HG03571 (cell line): ENCODE data around the gene POU2AF1.
A peak's percentile ranks its signal among the peaks of the same experiment; 100 is the strongest.

Experiments
- ATAC-seq: cut with Tn5 transposase; IDR thresholded peaks from one replicate; pipeline ENCODE4 v1.9.1; 2021; ENCODE audit not compliant: unreplicated experiment

Gene POU2AF1

DNA sequence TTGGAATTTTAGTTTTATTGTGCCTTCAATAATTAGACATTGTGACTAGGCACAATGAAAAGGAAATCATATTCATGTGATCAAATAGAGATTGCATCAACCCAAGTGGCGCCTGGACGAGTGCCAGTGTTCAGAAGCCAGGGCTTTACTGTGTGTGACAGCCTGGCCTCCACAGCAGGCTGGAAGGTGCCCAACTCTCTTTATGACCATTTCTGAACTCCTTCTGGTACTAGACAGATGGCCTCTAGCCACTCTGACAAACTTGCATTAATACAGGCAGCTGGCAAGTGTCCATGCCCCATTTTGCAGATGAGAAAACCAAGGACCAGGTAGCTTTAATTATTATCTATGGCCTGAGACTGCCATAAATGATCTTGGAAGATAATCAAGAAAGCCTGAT is 8.3 kb upstream of the POU2AF1 start:
- no peak for ATAC-seq

DNA sequence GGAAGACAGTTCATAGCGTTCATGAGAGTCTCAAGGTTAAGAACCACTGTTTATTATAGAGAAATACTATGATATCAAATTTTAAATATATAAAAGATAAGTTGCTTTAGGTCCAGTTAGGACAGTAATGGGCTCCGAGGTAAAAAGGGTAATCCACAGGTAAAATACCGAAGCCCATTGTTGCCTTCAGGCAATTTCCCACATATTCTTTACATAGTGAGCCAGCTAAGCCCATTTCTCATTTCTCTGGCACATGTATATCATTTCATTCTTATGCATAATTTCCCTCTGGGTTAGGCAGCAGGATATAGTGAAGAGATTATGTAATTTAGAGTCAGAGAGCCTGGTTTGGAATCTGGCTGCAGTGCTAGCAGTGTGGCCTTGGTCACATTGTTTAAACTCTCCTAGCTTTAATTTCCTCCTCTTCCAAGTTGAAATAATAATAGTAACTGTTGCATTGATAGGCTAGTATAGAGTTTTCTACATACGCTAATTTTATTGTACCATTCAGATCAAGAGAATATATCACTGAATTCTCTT is 7.6 kb upstream of the POU2AF1 start:
- no peak for ATAC-seq

DNA sequence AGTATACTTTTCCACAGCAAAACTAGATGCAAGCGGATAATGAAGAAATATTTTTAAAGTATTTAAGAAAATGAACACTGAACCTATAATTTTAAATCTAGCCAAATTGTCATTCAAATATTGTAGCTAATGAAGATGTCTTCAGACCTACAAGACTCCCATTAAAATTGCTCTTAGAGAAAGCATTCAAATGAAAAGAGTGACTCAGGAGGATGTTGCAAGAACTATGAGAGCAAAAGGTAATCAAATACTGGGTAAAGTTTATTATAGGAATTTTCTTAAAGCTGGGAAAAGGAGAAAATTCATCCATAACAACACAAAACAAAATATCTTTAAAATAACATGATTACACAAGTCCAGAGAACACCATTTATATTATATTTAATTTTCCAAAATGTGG is 5.4 kb upstream of the POU2AF1 start:
- ATAC-seq, result no peak

DNA sequence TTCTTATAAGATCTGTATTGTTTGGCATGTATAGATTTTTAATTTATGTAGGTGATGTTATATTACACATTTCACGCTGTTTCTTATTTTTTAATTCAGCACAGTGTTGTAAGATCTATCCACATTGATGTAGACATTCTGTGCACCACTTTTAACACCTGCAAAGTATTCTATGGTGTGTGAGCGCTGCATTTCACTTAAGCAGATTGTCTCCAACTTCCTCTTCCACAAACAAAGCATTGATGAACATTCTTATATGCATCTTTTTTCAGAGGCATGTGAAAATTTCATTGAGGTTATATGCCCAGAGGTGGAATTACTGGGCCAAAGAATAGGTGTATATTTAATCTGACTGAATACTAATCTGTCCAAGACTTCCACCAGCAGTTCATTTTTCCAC is 3.4 kb upstream of the POU2AF1 start:
- ATAC-seq, result no peak

DNA sequence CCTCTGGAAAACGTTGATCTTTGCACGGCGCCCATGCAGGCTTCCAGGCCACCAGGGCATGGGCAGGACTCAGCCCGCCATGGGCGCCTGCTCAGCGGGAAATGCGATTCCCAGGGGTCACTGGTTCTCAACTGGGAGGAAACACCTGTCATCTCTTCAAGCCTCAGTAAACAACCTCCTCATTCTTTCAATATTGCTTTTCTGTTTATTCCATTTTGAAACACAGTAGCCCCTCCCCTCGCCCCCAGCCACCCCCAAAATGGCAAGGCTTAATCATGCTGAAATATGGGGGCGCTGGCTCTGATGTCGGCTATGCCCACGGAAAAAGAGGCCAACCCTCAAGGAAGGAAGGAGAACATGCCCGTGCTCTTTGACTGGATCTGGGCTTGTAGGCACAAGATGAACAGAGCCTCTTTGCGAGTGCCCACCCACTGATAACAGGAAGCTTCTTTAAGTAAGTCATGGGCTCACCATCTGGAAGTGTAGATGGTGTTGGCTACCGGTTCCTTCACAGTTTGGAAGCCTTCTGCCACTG is 594 bp upstream of the POU2AF1 start:
- peak; percentile 37 for ATAC-seq

DNA sequence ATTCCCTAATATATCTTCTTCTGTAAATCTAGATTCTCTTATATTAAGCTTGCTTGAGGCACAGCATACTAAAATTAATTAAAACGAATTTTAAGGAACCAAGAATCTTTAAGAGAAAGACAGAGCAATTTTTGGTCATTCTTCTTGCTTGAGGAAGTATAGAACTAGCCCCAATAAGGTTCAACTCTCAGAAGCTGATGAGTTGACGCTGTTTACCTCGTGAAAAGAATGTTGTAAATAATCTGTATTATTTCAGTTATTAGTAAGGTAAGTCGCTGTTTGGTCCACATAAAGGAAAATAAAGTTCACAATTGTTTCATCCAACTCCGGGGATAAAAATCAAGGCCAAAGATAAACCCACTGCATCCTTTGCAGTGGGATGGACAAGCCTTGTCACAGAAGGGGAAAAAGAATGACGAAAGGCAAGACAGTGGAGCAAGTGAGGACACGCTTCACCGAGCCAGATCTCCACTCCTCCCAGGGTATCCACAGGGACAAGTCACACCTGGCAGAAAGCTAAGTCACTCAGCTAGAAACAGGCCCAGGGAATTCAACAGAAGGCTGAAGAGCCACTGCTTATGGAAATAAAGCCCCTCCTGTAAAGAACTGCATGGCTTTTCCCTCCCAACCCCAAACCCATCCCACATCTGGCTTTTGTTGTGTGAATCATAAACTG is 752 bp downstream of the POU2AF1 start:
- peak; percentile 12 for ATAC-seq

DNA sequence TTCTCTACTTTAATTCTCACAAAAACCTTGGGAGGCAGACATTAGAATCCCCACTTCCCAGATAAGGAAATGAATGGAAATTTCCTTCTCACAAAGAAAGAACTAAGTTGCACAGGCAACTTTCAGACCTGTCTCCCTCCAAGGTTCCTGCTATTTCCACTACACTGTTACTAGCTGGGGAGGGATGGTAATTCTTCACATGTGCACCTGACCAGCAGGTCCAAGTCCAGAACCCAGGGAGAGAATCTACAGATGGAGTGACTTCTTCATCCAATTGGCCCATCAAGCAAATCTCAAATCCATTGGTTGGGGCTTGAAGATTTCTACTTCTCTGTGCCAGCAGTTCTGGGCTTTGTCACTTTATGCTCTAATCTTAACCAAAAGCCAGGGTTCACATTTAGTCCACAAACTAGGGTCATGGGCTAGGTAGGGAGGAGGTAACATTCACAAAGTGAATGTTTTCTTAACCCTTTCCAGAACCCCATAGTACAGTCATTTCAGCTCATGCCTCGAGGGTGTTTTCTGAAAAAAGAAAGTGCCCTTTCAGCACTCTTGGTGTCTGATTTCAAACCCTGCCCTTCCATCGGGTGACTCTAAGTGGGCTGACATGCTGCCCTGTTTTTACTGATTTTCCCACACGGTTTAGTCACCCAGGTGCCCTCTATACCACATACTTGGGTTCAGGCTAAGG is 2.7 kb downstream of the POU2AF1 start:
- no peak for ATAC-seq

DNA sequence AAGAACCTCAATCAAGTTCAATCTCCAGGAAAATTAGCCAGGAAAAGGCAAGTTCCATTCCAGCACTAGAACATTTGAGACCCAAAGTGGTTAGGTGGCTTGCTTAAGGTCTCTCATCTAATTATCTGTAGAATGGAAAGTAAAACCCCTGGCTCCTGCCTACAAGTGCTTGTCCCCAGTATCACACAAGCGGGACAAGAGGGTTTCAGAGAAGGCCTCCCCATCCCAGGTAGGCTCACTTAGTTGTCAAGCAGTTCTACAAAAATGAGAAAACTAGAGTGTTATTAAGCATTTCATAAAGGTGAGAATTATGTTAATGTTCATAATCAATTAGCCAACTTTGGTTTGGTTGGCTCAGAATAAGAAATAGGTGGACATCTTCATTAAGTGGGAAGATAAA is 5.5 kb downstream of the POU2AF1 start:
- no peak for ATAC-seq

DNA sequence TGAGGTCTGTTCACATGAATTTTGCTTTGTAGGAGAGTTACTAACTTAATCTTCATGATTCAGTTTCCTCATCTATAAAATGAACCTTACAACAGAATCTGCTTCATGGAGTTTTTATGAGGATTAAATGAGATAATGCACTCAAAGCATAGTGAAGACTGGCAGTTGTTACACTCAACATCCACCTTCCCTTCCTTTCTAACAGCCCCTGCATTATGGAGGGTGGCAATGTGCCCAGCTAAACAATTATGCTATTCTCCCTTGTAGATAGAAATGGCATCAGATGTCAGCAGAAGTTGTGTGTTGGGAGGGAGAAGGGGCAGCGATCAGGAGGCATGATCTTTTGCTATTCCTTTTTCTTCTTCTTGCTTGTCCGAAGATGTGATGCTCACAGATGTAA is 6.5 kb downstream of the POU2AF1 start:
- ATAC-seq, result no peak

DNA sequence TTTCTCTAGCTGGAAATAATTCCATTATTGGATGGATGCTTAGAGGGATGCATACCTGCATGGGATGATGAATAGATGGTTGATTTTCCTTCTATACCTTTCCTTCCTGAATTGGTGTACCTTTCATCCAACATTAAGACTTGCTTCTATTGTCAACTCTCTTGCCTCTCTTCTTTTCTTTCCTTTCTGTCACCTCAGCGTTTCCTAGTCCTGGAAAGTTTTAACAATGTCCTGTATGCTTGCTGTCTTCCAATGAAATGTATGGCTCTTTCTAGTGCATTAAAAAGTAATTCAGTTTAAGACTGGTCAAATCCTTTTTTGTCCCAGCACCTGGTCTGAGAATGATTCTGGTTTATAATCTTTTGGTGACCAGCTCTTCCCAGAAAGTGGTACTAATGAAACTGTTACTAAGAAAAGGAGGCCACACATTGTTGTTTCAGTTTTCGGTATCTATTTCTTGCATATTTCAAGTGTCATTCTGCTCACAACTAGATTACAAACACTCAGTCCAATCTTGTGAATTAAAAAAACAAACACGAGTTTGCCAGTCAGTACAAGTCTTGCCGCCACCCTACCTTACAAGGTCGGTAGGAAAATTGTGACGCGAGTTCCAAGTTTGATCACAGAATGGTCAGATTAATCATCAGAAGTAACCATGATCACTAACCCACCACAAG is 8.0 kb downstream of the POU2AF1 start:
- no peak for ATAC-seq

DNA sequence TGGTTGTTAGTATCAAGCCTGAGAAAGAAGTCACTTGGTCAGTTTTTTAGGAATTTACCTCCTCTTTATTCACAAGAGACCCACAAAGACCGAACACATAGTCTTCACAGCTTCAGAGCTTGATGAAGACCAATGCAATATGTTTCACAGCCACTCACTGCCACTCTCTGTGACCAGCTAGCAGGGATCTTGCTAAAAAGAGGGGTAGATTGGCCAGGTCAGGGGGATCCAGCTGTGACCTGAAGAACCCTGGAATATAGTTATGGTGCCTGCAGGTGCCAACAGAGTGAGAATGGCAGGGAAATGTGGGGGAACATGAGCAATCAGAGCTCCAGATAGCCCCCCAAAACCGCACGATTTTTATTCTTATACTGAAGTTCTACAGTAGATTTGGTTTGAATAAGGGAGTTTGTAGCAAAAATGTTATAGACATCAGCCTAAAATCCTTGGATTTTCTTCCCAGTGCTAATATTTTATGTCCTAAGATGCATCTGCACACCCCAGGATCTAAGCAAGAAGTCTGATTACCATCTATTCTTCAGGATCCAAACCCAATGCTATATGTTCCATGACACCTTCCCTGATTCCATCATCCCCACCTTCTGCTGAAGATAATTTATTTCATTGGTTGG is 8.7 kb downstream of the POU2AF1 start:
- no peak for ATAC-seq

DNA sequence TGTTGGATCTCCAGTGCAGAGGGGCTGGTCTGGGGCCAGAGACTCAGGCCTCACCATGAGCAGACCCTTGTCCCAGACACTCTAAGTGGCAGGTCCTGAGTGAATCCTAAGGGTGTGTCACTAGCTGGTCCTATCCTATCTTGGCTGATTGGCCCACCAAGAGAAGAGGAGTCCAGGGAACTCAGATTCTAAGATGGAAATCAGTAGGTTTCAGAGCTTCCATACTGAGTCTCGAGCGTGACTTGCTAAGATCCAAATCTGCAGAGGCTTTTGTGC is 10.9 kb downstream of the POU2AF1 start:
- no peak for ATAC-seq

DNA sequence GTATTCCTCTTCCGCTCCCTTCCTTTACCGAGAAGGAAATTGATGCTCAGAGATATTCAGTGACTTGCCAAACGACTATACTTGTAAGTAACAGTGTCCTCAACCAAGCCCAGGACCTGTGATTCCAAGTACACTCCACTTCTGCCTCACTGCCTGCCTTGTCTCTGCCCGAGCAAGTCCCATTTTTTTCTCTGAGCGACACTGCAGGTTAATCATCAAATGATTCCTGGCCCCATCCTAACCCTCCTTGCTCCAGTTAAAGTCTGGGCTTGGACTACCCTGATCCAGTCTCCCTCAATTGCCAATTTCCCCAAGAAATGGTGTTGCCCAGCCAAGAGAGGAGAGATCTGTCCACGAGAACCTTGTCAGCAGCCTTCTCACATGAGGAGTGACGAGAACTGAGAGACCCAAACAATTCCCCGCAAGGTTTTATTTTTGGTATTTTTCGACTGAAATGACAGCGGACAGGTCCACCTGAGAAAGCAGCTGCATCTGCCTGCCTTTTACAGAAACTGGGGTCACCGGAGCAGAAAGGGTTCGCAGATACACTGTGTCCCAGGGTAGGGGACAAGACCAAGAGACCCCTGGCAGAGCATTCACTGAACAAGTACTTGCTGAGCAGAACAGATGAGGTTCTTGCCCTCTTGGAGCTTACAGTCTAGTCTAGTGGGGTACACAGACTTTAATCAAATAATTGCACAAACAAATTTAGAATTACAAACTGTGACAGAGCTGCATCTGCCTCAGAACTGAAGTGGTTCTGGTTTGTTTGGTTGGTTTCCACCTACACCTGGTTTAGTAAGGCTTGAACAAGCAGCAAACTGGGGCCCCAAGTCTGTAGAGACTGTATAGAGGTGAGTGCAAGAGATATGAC is 11.4 kb downstream of the POU2AF1 start:
- ATAC-seq, result peak; percentile 41

DNA sequence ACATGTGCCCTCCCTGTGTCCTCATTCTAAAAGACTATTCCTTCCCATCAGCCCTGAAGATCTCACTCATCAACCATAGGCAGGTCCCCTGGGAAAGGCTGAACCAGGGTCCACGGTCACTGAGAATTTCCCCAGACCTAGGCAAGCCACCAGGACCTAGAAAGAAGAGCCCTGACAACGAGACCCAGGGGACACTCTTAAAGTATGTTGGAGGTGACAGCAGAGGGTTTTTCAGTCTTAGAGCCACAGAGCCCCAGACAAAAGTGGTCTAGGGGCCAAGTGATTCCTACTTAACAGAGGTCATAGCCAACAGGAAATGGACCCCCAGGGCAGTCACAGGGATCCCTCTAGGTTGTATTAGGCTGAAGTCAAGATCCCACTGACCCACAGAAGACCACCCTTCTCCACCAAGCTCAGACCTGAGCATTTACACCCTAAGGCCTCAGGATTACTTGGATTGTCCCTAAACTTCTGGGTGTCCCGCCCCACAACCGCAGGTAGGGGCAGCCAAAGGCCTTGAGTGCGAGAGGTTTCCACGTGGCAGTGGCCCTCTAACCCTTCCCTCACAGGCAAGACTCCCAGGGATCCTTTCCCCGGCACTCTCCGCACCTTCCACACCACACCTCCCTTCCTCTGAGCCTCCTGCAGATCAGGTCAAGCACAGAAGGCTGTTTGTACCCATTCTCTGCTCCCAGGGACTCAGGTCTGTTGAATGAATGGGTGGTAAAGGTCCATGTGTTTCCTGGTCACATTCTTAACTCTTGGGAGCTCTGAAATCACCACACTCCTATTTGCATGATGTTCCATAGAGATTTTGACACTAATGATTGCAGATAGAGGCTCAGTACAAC is 12.3 kb downstream of the POU2AF1 start:
- ATAC-seq, result no peak

DNA sequence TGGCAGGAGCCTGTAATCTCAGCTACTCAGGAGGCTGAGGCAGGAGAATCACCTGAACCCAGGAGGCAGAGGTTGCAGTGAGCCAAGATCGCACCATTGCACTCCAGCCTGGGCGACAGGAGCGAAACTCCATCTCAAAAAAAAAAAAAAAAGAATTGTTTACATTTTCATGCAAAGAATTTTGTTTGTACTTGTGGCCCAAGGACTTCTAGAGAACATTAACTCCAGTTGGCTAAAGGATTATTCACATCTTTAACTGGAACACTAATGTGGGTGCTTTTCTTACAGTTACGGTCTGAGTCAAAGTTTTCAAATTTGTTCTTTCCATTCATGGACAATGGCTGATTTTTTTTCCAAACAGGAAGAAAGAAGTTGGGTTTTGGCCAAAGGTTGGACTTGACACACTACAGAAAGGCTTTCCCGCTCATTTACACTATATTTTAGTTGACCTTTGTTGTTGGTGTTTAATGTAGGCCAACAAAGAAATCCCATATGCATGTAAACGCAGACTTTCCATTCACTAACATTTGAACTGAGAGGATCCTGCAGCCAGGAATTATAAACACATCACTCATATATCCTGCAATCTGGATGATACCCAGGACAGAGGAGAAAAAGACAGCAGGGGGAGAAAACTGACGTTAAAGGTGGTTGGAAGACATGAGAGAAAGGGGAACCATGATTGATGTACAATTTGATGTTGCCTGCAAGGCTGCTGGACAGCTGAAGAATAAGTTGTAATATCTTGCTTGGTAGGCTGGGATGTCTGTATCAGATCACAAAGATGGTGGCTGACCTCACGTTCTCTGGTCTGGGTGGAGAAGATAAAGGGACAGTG is 13.1 kb downstream of the POU2AF1 start:
- ATAC-seq, result no peak

DNA sequence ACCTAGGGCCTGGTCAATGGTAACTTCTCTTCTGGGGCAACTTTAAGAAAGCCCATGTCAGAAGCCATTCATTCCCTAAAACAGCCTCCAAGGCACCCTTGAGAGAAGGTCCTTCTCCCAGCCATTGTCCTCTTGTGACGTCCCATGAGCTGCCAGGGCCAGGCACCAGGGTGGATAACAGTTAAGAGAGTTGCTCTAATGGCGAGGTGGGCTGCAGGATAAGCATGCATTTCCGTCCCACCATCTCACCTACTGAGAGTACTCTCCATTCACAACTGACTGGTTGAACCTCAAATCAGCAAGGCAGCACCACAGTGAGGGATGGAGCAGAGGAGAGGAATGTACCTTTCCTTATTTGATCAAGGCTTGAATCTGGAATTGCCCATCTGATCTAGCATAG is 14.6 kb downstream of the POU2AF1 start:
- no peak for ATAC-seq

DNA sequence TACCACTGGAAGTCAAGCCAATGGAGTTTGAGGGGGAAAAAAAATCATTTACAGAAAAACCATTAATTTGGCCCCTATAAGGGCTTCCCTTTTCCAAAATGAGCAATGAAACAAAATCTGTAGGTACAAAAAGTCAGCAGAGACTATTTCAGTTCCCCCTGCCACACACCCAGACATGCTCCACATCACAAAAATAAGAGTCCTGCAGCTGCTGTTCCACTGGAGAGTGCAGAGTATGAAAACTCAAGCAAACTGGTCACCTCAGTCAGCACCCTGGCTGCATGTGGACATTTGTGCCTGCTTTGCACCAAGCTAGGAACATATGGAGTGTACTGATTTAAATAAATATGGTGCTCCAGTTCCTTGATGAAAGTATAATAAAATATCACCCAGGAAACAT is 15.1 kb downstream of the POU2AF1 start:
- no peak for ATAC-seq

DNA sequence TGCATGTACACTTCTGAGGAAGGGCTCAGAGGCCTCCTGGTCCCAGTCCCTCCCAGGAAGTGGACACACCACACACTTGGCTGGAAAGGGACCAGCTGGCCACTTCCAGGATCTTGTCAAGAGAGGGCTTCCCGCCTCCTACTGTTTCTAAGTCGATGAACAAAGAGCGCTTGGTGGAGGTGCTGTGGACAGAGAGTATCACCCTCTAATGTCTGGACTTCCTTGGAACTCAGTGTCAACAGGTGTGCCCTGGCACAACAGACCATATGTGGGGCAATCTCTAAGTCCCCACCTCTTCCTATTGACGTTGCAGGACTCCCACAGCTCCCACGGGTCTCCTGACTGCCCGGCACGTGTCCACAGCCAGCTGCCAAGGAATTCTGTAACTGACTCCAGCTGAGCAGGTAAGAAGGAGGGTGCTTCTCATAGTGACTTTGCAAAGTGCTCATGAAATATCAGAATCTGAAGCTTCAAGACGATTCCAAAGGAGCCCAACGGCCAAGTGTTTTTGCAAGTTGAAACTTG is 16.1 kb downstream of the POU2AF1 start:
- no peak for ATAC-seq

DNA sequence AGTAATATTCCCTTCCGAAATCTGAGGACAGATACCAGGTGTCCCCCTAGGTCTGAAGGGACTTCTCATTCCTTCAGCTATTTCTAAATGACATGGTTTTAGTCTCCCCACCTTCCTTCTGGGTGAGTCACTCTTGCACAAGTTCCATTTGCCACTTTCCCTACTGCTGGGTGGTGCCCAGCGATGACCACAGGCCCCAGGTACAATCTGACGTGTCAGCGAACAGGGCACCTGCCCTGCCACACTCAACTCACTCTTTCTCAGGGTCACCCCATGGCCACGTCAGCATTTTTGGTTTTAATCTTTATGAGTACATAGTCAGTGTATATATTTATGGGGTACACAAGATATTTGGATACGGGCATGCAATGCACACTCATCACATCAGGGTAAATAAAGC is 17.2 kb downstream of the POU2AF1 start:
- no peak for ATAC-seq
